Memory B cell (primary cell): ENCODE results near the gene CYP2B6.
"Not testable (repeated sequence)": the region's sequence is repeated elsewhere in the genome, so short reads cannot be mapped to it uniquely, and the experiment has no call there.

ENCODE experiments used
- ATAC-seq: fragments of 150-1000 bp; cut with Tn5 transposase; 2 replicates; pipeline ENCODE4 v1.10.0; 2021; ENCODE audit warnings: low read depth, mild to moderate bottlenecking, moderate library complexity
- DNase-seq, 2 donors: peaks; one replicate each; pipeline ENCODE4 v3.0.0; 2022; ENCODE audit warnings: low spot score in 2 of 2
- H3K27ac Mint-ChIP-seq: one replicate; pipeline ENCODE4 v1.8.0; 2022; ENCODE audit warnings: mild to moderate bottlenecking, moderate library complexity, mixed read lengths
- H3K27me3 Mint-ChIP-seq: one replicate; pipeline ENCODE4 v1.8.0; 2022; ENCODE audit warnings: mixed read lengths
- H3K36me3 Mint-ChIP-seq: one replicate; pipeline ENCODE4 v1.8.0; 2022; ENCODE audit warnings: mild to moderate bottlenecking, mixed read lengths
- H3K4me1 Mint-ChIP-seq: one replicate; pipeline ENCODE4 v1.8.0; 2022; ENCODE audit warnings: mixed read lengths
- H3K4me3 Mint-ChIP-seq: one replicate; pipeline ENCODE4 v1.8.0; 2022; ENCODE audit warnings: mild to moderate bottlenecking, moderate library complexity, mixed read lengths
- H3K9me3 Mint-ChIP-seq: one replicate; pipeline ENCODE4 v1.8.0; 2022; ENCODE audit warnings: mixed read lengths

Gene CYP2B6

GRCh38 chr19:40968065-40968464 lies 23.0 kb upstream of the CYP2B6 start:
- not testable (repeated sequence) for ATAC-seq, H3K4me1 Mint-ChIP-seq, H3K4me3 Mint-ChIP-seq, H3K27ac Mint-ChIP-seq, H3K36me3 Mint-ChIP-seq, H3K9me3 Mint-ChIP-seq, DNase-seq
- peaks cover 18% of the 10 kb centered on the region for H3K27me3 Mint-ChIP-seq

GRCh38 chr19:40969721-40970120 lies 21.4 kb upstream of the CYP2B6 start:
- H3K4me3 Mint-ChIP-seq, H3K27ac Mint-ChIP-seq, ATAC-seq, H3K9me3 Mint-ChIP-seq, DNase-seq, H3K36me3 Mint-ChIP-seq, H3K4me1 Mint-ChIP-seq: not testable (repeated sequence)
- peaks cover 15% of the 10 kb centered on the region for H3K27me3 Mint-ChIP-seq

- not testable (repeated sequence) for H3K4me3 Mint-ChIP-seq, DNase-seq, ATAC-seq, H3K27ac Mint-ChIP-seq, H3K36me3 Mint-ChIP-seq, H3K9me3 Mint-ChIP-seq, H3K4me1 Mint-ChIP-seq
- H3K27me3 Mint-ChIP-seq, result peaks cover 15% of the 10 kb centered on the region
Measured at GRCh38 chr19:40970396-40971345, 20.4 kb upstream of the CYP2B6 start.

GRCh38 chr19:40974633-40975037 lies 16.4 kb upstream of the CYP2B6 start:
- ATAC-seq (peak; percentile 87), DNase-seq (peak; percentile 67 to 69)
- Mint-ChIP-seq H3K36me3 (no peaks in the 10 kb centered on the region), H3K27ac (no peak overlapping the region), H3K9me3 (peaks cover 2% of the 10 kb centered on the region), H3K4me1 (peaks cover 5% of the 10 kb centered on the region), H3K27me3 (peaks cover 22% of the 10 kb centered on the region), H3K4me3 (no peak overlapping the region)

- H3K9me3 Mint-ChIP-seq, result peaks cover 3% of the 10 kb centered on the region
- no peak for ATAC-seq
- DNase-seq, result no peak
- peaks cover 26% of the 10 kb centered on the region for H3K27me3 Mint-ChIP-seq
- peaks cover 5% of the 10 kb centered on the region for H3K4me1 Mint-ChIP-seq
- no peaks in the 10 kb centered on the region for H3K36me3 Mint-ChIP-seq
- H3K4me3 Mint-ChIP-seq, result no peak overlapping the region
- no peak overlapping the region for H3K27ac Mint-ChIP-seq
Measured at GRCh38 chr19:40976134-40976533, 14.9 kb upstream of the CYP2B6 start.

- no peaks in the 10 kb centered on the region for H3K36me3 Mint-ChIP-seq
- ATAC-seq, result no peak
- DNase-seq, result no peak
- H3K27me3 Mint-ChIP-seq, result peaks cover 25% of the 10 kb centered on the region
- H3K9me3 Mint-ChIP-seq, result peaks cover 4% of the 10 kb centered on the region
- H3K27ac Mint-ChIP-seq, result no peak overlapping the region
- H3K4me3 Mint-ChIP-seq, result no peak overlapping the region
- H3K4me1 Mint-ChIP-seq, result peaks cover 5% of the 10 kb centered on the region
Measured at GRCh38 chr19:40976724-40977123, 14.4 kb upstream of the CYP2B6 start.

- ATAC-seq, result not testable (repeated sequence)
Measured at GRCh38 chr19:40979759-40980158, 11.3 kb upstream of the CYP2B6 start.

GRCh38 chr19:40980743-40981442 lies 10.2 kb upstream of the CYP2B6 start:
- not testable (repeated sequence) for ATAC-seq, H3K4me3 Mint-ChIP-seq, H3K9me3 Mint-ChIP-seq, DNase-seq, H3K4me1 Mint-ChIP-seq, H3K36me3 Mint-ChIP-seq, H3K27ac Mint-ChIP-seq
- H3K27me3 Mint-ChIP-seq, result peaks cover 28% of the 10 kb centered on the region

More at GRCh38 chr19:40979759-40980158, 11.3 kb upstream of the CYP2B6 start:
- not testable (repeated sequence) for H3K36me3 Mint-ChIP-seq, H3K9me3 Mint-ChIP-seq, H3K4me3 Mint-ChIP-seq, H3K27ac Mint-ChIP-seq, H3K4me1 Mint-ChIP-seq, DNase-seq
- peaks cover 28% of the 10 kb centered on the region for H3K27me3 Mint-ChIP-seq

GRCh38 chr19:40981591-40981990 lies 9.5 kb upstream of the CYP2B6 start:
- ATAC-seq (no peak), DNase-seq (no peak)
- peaks cover 4% of the 10 kb centered on the region for H3K9me3 Mint-ChIP-seq
- peaks cover 26% of the 10 kb centered on the region for H3K27me3 Mint-ChIP-seq
- no peak overlapping the region for H3K4me3 Mint-ChIP-seq
- H3K27ac Mint-ChIP-seq, result no peak overlapping the region
- H3K4me1 Mint-ChIP-seq, result peaks cover 2% of the 10 kb centered on the region
- H3K36me3 Mint-ChIP-seq, result no peaks in the 10 kb centered on the region

GRCh38 chr19:40982594-40983101 lies 8.4 kb upstream of the CYP2B6 start:
- Mint-ChIP-seq H3K36me3 (no peaks in the 10 kb centered on the region), H3K27ac (no peak overlapping the region), H3K4me1 (no peaks in the 10 kb centered on the region), H3K4me3 (no peak overlapping the region), H3K9me3 (peaks cover 7% of the 10 kb centered on the region), H3K27me3 (peaks cover 24% of the 10 kb centered on the region)
- ATAC-seq (no peak), DNase-seq (no peak)

GRCh38 chr19:40989453-40989852 lies 1.6 kb upstream of the CYP2B6 start:
- no peak for DNase-seq
- no peak for ATAC-seq
- no peaks in the 10 kb centered on the region for H3K36me3 Mint-ChIP-seq
- no peak overlapping the region for H3K4me3 Mint-ChIP-seq
- H3K27me3 Mint-ChIP-seq, result peaks cover 18% of the 10 kb centered on the region
- H3K27ac Mint-ChIP-seq, result no peak overlapping the region
- peaks cover 13% of the 10 kb centered on the region for H3K9me3 Mint-ChIP-seq
- H3K4me1 Mint-ChIP-seq, result no peaks in the 10 kb centered on the region

GRCh38 chr19:40995355-40995754 lies 4.3 kb downstream of the CYP2B6 start:
- H3K36me3 Mint-ChIP-seq, result no peaks in the 10 kb centered on the region
- H3K9me3 Mint-ChIP-seq, result peaks cover 4% of the 10 kb centered on the region
- ATAC-seq (no peak), DNase-seq (no peak)
- H3K27me3 Mint-ChIP-seq, result peaks cover 12% of the 10 kb centered on the region
- no peak overlapping the region for H3K27ac Mint-ChIP-seq
- no peak overlapping the region for H3K4me3 Mint-ChIP-seq
- no peaks in the 10 kb centered on the region for H3K4me1 Mint-ChIP-seq

GRCh38 chr19:40999018-40999417 lies 7.9 kb downstream of the CYP2B6 start:
- H3K36me3 Mint-ChIP-seq, ATAC-seq, H3K27ac Mint-ChIP-seq, DNase-seq, H3K4me3 Mint-ChIP-seq, H3K27me3 Mint-ChIP-seq, H3K4me1 Mint-ChIP-seq, H3K9me3 Mint-ChIP-seq: not testable (repeated sequence)

- no peak for ATAC-seq
- Mint-ChIP-seq H3K27ac (no peak overlapping the region), H3K4me3 (no peak overlapping the region), H3K27me3 (peaks cover 16% of the 10 kb centered on the region), H3K36me3 (no peaks in the 10 kb centered on the region), H3K4me1 (no peaks in the 10 kb centered on the region), H3K9me3 (peaks cover 6% of the 10 kb centered on the region)
- DNase-seq, result no peak
Measured at GRCh38 chr19:41000310-41000737, 9.2 kb downstream of the CYP2B6 start.
